DMS79 (cell line): ENCODE data around the gene CD163.
"Not testable (repeated sequence)": the region's sequence is repeated elsewhere in the genome, so short reads cannot be mapped to it uniquely, and the experiment has no call there.

Source experiments
- DNase-seq: peaks from one replicate; lab custom pipeline; 2025; lab: John Stamatoyannopoulos, UW

The CD163 gene

GRCh38 chr12:7503686-7504415, at the start of gene CD163:
TSS of gene CD163 (minus strand) at chr12:7503777. CDS start at chr12:7503690, 87 bp downstream.
- DNase-seq, result no peak

DNA sequence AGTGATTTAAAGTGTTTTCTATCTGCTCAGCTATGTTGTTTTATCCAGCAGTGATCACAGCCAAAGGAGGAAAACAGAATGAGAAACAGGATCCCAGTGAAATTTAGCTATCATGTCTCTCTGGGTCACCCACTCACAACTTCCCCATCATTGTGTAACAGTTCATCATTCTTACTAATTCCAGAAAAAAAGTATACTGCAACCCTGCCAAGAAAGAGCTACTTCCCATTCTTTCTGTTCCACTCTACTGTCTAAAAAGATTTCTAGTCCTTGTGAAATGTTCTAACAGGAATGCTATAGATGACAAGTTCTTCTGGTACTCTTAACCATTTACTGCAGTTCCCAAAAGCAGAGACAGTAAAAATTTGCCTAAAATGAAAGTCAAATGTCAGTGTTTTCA, 39.2 kb upstream of the CD163 start:
- no peak for DNase-seq

- DNase-seq, result no peak
These were observed 38.5 kb upstream of the CD163 start for GRCh38 chr12:7542046-7542445.

- DNase-seq, result no peak
These were observed 10.8 kb upstream of the CD163 start for GRCh38 chr12:7514416-7514815.

DNA sequence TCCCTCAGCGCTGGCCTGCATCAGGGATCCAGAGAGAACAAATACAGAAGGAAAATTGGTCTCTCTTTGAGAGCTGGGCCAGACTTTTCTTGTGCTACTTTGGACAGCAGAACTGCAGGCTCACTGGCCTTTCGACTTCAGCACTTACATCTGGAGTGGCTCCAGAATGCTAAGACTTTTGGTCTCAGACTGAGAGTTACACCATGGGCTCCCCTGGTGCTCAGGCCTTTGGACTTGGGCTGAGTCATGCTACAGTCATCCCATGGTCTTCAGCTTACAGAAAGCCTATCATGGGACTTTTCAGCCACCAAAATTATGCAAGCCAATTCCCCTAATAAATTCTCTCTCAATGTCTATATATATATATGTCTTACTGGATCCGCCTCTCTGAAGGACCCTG, 9.0 kb upstream of the CD163 start:
- no peak for DNase-seq

DNA sequence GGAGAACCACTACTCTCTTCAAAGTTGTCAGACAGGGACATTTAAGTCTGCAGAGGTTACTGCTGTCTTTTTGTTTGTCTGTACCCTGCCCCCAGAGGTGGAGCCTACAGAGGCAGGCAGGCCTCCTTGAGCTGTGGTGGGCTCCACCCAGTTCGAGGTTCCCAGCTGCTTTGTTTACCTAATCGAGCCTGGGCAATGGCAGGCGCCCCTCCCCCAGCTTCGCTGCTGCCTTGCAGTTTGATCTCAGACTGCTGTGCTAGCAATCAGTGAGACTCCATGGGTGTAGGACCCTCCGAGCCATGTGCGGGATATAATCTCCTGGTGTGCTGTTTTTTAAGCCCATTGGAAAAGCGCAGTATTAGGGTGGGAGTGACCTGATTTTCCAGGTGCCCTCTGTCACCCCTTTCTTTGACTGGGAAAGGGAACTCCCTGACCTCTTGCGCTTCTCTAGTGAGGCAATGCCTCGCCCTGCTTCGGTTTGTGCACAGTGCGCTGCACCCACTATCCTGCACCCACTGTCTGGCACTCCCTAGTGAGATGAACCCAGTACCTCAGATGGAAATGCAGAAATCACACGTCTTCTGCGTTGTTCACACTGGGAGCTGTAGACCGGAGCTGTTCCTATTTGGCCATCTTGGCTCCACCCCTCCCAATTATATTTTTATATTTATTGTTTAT, 6.4 kb upstream of the CD163 start:
- not testable (repeated sequence) for DNase-seq

DNA sequence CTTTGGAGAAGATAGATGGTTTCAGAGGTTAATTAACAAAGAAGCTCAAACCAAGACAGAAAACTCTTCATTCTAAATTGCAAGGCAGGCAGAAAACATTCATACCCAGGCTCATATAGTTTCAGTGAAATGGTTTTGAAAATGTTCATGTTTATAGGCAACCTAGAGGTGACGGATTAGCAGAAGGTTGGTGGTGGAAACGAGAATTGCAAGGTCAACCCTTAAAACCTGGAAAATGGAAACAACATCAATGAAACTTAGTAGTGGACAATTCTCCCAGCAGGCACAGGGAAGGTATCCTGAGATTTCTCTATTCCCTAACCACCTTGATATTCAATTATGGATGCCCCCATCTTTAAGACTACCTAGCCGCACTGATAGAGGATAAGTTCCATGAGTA, 965 bp downstream of the CD163 start:
- no peak for DNase-seq

DNA sequence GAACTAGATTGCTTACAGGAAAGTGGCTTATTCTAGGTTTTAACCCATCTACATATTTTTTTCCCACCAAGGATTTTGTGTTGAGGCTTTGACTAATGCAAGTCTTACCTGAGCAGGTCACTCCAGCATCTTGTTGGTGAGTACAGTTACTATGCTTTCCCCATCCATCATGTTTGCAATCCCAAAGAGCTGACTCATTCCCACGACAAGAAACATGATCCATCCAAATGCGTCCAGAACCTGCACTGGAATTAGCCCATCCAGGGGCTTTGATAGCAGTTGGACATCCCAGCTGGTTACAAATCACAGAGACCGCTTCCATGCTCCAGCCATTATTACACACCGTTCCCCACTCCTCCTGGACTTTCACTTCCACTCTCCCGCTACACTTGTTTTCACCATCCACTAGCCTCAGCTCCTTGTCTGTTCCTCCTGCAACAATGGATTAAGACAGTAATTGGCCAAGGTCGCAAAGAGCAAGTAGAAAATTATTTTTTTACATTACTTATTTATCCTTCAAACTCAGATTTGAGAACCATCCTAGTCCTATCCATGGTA, 2.5 kb downstream of the CD163 start:
- no peak for DNase-seq

DNA sequence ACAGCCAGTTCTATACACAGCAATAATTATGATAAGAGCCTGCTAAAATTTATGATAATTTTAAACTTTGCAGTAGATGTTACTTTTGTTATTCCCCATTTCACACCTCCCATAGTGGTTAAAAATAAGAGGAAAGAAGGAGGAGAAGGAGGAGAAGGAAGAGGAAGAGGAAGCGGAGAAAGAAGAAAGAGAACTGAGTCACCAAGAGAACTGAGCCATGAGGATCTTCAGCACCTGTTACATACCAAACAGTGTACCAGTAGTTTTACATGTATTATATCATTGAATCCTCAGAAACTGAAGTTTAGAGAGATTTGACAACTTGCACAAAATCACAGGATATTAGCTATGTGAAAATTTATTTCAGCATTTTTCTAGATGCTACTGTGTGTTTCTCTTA, 3.9 kb downstream of the CD163 start:
- no peak for DNase-seq

- no peak for DNase-seq
These were observed 4.8 kb downstream of the CD163 start for GRCh38 chr12:7498809-7499208.

GRCh38 chr12:7497661-7498060, 5.9 kb downstream of the CD163 start:
- no peak for DNase-seq

- no peak for DNase-seq
These were observed 7.1 kb downstream of the CD163 start for GRCh38 chr12:7496451-7496850.

DNA sequence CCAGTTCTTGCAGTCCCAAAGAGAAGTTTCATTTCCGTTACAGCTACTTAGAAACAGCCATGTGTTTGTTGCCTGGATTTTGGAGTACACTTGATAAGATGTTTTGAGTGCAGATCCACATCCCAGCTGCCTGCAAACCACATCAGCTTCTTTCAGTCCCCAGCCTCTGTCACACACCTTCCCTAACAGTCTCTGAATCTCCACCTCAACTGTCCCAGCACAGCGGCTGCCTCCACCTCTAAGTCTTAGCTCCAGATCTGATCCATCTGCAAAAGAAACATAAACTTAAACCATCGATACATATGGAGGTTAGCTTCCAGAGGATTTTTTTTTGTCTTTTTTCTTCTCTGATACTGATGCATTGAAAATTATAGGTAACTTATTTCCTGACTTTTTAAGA, 8.4 kb downstream of the CD163 start:
- DNase-seq, result no peak

DNA sequence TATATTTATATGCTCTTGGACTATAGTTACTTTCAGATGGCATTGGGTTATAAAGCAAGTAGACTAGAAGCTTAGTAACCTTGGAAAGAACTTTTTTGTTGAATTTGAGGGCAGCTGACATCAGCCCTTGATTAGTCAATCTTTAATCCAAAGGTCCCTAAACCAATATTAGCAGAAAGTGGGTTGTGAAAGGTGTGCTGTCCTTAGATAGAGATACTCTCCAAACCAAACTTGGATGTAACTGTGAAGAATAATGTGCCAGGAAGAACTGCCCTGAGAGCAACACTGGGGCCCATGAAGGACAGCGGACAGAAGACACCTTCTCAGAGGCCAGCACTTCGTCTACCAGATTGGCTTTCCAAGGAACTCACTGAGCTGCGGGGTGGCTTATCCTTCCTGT, 10.6 kb downstream of the CD163 start:
- DNase-seq, result no peak

- DNase-seq, result no peak
These were observed 17.1 kb downstream of the CD163 start for GRCh38 chr12:7486512-7486911.

DNA sequence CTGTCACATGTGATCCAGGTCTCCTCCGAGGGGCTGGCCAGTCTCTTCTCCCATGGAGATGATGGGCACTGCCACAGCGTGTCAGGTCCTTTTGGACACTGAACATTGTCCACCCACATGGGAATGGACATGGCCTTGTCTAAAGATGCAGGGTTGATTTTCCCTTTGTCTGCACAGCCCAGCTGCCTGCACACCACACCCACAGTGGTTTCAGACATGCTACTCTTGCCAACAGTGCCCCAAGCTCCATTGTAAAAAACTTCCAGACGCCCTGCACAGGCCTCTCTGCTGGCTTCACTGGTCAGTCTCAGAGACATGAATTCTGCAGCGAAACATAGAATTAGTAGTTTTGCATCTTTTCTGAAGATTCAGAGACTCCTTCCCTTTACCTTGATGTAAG, 18.5 kb downstream of the CD163 start:
- DNase-seq, result no peak

DNA sequence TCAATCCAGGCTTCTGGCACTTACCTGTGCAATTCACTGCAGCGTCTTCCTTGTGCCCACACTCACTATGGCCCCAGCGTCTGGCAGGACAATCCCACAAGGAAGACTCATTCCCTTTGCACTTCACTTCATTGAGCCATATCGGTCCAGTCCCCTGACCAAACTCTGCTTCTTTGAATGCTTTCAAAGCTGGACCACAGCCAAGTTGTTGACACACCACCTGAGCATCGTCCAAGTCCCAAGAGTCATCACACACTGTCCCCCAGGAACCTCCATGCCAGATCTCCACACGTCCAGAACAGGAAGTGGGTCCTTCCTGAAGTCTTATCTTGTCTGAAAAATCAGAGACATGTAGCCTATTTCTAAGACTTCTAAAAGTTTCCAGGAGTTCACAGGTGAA, 20.2 kb downstream of the CD163 start:
- DNase-seq, result no peak

- DNase-seq, result no peak
These were observed 23.8 kb downstream of the CD163 start for GRCh38 chr12:7479771-7480170.

GRCh38 chr12:7472060-7472459, 31.5 kb downstream of the CD163 start:
- DNase-seq, result no peak

GRCh38 chr12:7460375-7461259, 43.0 kb downstream of the CD163 start:
- DNase-seq, result no peak

DNA sequence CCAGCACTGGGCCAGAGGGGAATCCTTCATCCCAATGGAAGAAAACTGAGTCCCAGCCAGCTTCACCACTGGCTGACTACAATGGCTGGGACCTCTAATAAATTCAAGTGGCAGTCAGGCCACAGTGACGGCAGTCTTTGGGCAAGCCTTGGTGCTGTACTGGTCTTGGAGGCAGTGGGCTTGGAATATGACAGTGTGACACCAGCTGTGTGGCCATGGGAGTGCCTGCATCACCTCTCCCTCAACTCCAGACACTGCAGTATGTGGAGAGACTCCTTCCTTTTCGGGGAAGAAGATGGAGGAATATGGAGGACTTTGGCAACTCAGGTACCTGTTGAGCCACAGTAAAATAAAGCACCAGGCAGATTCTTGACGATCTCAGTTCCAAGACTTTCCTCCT, 43.6 kb downstream of the CD163 start:
- no peak for DNase-seq

GRCh38 chr12:7451756-7452155, 51.8 kb downstream of the CD163 start:
- no peak for DNase-seq

DNA sequence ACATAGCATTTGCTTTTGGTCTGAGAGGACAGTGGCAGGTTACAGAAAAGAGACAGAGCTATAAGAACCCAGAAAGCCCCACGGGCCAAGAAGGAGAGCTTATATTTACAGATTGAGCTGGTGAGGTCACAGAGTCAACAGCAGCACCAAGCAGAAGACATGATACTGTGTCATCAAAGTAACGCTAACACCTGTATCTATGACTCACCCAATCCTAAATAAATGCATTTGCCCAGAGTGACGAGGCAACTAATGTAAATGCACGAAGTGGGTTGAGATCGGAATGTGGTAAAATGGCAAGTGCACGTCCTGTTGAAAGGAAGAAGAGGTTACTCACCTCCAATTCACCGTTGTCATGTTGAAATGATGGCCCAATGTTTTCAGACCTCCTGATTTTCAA, 52.9 kb downstream of the CD163 start:
- DNase-seq, result no peak
